K562 (cell line): ENCODE results near the gene FAM110D. TPM values are rescaled to one million over a fixed set of nuclear protein-coding genes. Genes with fewer than 3 reads are reported as not detected.

Experiments
- CREB5 ChIP-seq: fragments of 250-450 bp; sonication (Bioruptor Pico); IDR thresholded peaks from 2 replicates; pipeline ENCODE4 v1.5.0; 2020; ENCODE audit warnings: mild to moderate bottlenecking
- FOXJ2 ChIP-seq: fragments of 200-800 bp; sonication (Bioruptor generic); IDR thresholded peaks from 2 replicates; pipeline ENCODE4 v1.6.1; 2016; ENCODE audit warnings: missing genetic modification characterization, missing compliant biosample characterization
- HBP1 ChIP-seq: fragments of 450-650 bp; formaldehyde crosslinking; IDR thresholded peaks from 2 replicates; pipeline ENCODE4 v1.4.0; 2022; ENCODE audit warnings: missing genetic modification characterization
- HDAC1 ChIP-seq, 2 experiments: fragments of 450-650 bp; IDR thresholded peaks; 2 replicates each; pipeline ENCODE4 v1.6.1; 2016 to 2017; ENCODE audit warnings: inconsistent platforms in 1 of 2, mild to moderate bottlenecking in 1 of 2, moderate library complexity in 1 of 2
- HNRNPH1 ChIP-seq: fragments of 200-400 bp; formaldehyde crosslinking; optimal IDR thresholded peaks from 2 replicates; pipeline ENCODE3; 2017; ENCODE audit warnings: low read depth, mild to moderate bottlenecking, low read length, moderate library complexity
- JUND ChIP-seq, 2 experiments: IDR thresholded peaks; 2 replicates in 1 of 2; 3 replicates in 1 of 2; pipeline ENCODE4 v1.6.1; 2011; ENCODE audit warnings: borderline replicate concordance in 2 of 2, low read depth in 2 of 2, low read length in 2 of 2, improper control_type of control experiment in 1 of 2, missing biosample characterization in 1 of 2, missing genetic modification characterization in 1 of 2, missing genetic modification reagents in 1 of 2
- MAX ChIP-seq: sonication (generic); formaldehyde crosslinking; IDR thresholded peaks from 2 replicates; pipeline ENCODE4 v1.9.0; 2022; ENCODE audit warnings: mild to moderate bottlenecking, missing genetic modification reagents
- MCM3 ChIP-seq: fragments of 450-650 bp; IDR thresholded peaks from 2 replicates; pipeline ENCODE4 v1.6.1; 2016
- RERE ChIP-seq: sonication (generic); formaldehyde crosslinking; IDR thresholded peaks from 2 replicates; pipeline ENCODE4 v1.8.0; 2023; ENCODE audit warnings: missing genetic modification reagents, mild to moderate bottlenecking, borderline replicate concordance
- SP1 ChIP-seq: sonication (generic); formaldehyde crosslinking; IDR thresholded peaks from 2 replicates; pipeline ENCODE4 v1.8.1; 2022; ENCODE audit warnings: mild to moderate bottlenecking, missing genetic modification reagents
- SREBF2 ChIP-seq: sonication (generic); formaldehyde crosslinking; IDR thresholded peaks from 2 replicates; pipeline ENCODE4 v1.4.0; 2020; ENCODE audit warnings: mild to moderate bottlenecking, missing genetic modification reagents
- SUPT5H ChIP-seq: fragments of 450-650 bp; IDR thresholded peaks from 2 replicates; pipeline ENCODE4 v1.6.1; 2016
- TFAP4 ChIP-seq: sonication (generic); formaldehyde crosslinking; IDR thresholded peaks from 2 replicates; pipeline ENCODE4 v1.8.0; 2022; ENCODE audit warnings: missing genetic modification reagents, mild to moderate bottlenecking, moderate library complexity, borderline replicate concordance
- THAP7 ChIP-seq: fragments of 250-450 bp; sonication (Bioruptor Pico); IDR thresholded peaks from 2 replicates; pipeline ENCODE4 v1.5.0; 2021
- ZNF589 ChIP-seq: fragments of 200-800 bp; sonication (Bioruptor generic); IDR thresholded peaks from 2 replicates; pipeline ENCODE4 v1.6.1; 2016; ENCODE audit warnings: low read depth, missing genetic modification characterization, missing compliant biosample characterization
- ZNF77 ChIP-seq: fragments of 250-450 bp; sonication (Bioruptor Pico); IDR thresholded peaks from 2 replicates; pipeline ENCODE4 v1.5.0; 2020
- polyA plus RNA-seq, 8 experiments: library from polyadenylated mRNA; depleted of rRNA in 4 of 8; stranded (reverse) in 5 of 8; unstranded in 3 of 8; fragments of >200 nt; fragmentation: Nextera tagmentation in 2 of 8; fragmentation: Illumina TruSeq in 1 of 8; extraction: Ambion mirVana in 2 of 8; extraction: Trizol in 1 of 8; gene quantifications; 2 replicates each; pipeline versions ENCODE4 v1.2.1 to v1.2.3, GENCODE V29; 2011 to 2014; ENCODE audit warnings: inconsistent platforms in 1 of 8, missing spikeins in 1 of 8
- total RNA-seq, 7 experiments: library from RNA; depleted of rRNA in 6 of 7; stranded (reverse); fragments of >200 nt in 6 of 7; fragmentation: Illumina TruSeq in 2 of 7; extraction: Trizol in 2 of 7; gene quantifications; 2 replicates each; pipeline versions ENCODE4 v1.2.1 to v1.2.3, GENCODE V29; 2011 to 2021; ENCODE audit warnings: low replicate concordance in 1 of 7

Gene FAM110D
- total and polyA plus RNA-seq, 9 of the 15 experiments (the other 6 are each of a cell fraction or from before 2014, with no cell fraction given) = 0.04 to 1.1 (median 0.33) TPM

- peak; percentile 58; the same call in 1 of the 2 replicates for TF ChIP-seq TFAP4 (CRISPR knock-in tag)
- TF ChIP-seq ZNF77 = no peak
- no peak for TF ChIP-seq SREBF2
- TF ChIP-seq THAP7 = no peak
- no peak for TF ChIP-seq MAX (CRISPR knock-in tag)
- no peak for TF ChIP-seq RERE (CRISPR knock-in tag)
- no peak for TF ChIP-seq FOXJ2 (tag)
- TF ChIP-seq HDAC1 (IDR thresholded peaks at IDR 0.05) = no peak
- TF ChIP-seq ZNF589 (CRISPR knock-in tag) = no peak
- no peak for TF ChIP-seq MCM3
- no peak for TF ChIP-seq HBP1 (CRISPR knock-in tag)
- TF ChIP-seq HNRNPH1 = no peak
- 0 out of 2 replicates have a peak, but pooled peaks have one; percentile 26 for TF ChIP-seq SP1 (CRISPR knock-in tag)
- 0 out of 2 replicates have a peak, but pooled peaks have one; percentile 8 for TF ChIP-seq SUPT5H
- no peak for TF ChIP-seq CREB5 (CRISPR knock-in tag)
- TF ChIP-seq JUND (IDR thresholded peaks at IDR 0.05; ENCODE audit: borderline replicate concordance, low read depth, low read length) = no peak
- no peak for TF ChIP-seq JUND (tag; IDR thresholded peaks at IDR 0.05; ENCODE audit: borderline replicate concordance, low read depth, low read length)
Observed at GRCh38 chr1:26171084-26172072, 12.5 kb downstream of the FAM110D start, which contains the start of gene ZNF593OS (continued).
